NCI-H1694 (cell line): ENCODE results near the gene CCDC170.
A peak's percentile ranks its signal among the peaks of the same experiment; 100 is the strongest.
"Not testable (repeated sequence)": the region's sequence is repeated elsewhere in the genome, so short reads cannot be mapped to it uniquely, and the experiment has no call there.

Source experiments
- DNase-seq: peaks from one replicate; lab custom pipeline; 2025; lab: John Stamatoyannopoulos, UW

The CCDC170 gene, protein sequence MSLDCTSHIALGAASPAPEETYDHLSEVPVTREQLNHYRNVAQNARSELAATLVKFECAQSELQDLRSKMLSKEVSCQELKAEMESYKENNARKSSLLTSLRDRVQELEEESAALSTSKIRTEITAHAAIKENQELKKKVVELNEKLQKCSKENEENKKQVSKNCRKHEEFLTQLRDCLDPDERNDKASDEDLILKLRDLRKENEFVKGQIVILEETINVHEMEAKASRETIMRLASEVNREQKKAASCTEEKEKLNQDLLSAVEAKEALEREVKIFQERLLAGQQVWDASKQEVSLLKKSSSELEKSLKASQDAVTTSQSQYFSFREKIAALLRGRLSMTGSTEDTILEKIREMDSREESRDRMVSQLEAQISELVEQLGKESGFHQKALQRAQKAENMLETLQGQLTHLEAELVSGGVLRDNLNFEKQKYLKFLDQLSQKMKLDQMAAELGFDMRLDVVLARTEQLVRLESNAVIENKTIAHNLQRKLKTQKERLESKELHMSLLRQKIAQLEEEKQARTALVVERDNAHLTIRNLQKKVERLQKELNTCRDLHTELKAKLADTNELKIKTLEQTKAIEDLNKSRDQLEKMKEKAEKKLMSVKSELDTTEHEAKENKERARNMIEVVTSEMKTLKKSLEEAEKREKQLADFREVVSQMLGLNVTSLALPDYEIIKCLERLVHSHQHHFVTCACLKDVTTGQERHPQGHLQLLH

DNA sequence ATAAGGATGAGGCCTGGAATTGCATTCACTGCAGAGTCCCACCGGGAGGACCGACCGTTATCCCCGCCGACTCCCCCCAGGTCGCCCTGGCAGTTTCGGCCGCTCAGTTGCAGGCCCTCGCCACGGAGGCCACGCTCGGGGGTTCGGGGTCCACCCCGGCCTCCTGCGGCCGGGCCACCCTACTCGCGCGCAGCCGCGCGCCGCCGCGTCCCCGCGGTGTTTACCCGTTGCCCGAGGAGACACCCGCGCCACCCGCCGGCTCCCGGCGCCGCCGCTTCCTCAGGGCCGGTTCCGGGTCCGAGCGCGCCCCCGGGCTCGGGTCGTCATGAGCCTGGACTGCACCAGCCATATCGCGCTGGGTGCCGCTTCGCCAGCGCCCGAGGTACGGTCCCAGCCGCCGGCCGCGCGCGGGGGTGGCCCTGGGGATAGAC is at the start of gene CCDC170:
TSS of gene CCDC170 (plus strand) at position 214 of the 431 bp plus-strand sequence. CDS start at position 326, 112 bp downstream.
- no peak for DNase-seq

DNA sequence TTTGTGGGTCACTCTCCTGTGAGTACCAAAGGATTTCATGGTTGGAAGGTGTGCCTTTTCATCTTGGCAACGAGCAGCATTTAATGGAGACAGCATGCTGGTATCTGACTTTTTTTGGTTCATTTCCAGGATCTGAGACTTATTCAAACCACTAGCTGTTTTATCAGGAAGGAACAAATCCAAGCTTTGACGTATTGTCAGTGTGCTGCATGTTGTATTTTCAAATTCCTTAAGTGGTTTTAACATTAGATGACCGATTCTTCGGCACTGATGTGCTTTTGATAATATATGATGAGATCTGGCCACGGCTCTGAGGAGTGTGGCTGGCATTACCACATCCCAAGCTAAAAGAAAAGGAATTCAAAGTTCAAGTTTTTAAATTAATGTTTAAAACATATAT is 48.3 kb upstream of the CCDC170 start:
- DNase-seq = no peak

DNA sequence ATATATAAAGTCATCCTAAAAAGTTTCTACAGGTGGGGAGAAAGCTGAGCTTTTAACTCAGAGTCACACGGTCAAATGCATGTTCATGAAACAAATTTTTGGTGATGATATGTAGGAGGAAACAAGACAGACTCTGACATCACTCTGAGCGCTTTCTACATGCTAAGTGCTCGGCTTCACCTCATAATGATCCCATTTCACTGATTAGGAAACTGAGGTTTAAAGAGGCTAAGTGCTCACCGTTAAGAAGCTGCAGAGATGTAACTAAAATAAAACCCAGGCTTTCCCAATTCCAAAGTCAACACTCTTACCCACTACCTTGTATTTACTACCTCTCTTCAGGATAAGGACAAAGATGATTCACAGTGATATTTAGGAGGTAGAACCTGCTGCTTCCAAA is 46.6 kb upstream of the CCDC170 start:
- DNase-seq = no peak

DNA sequence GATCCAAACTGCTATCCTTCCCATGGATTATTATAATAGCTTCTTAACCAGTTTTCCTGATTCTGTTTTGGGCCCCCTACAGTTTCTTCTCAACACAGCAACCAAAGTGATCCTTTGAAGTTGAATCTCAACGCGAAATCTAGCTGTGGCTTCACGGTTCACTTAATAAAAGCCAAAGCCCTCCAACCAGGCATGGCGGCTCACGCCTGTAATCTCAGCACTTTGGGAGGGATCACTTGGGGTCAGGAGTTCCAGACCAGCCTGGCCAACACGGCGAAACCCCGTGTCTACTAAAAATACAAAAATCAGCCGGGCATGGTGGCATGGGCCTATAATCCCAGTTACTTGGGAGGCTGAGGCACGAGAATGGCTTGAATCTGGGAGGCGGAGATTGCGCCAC is 45.2 kb upstream of the CCDC170 start:
- DNase-seq = no peak

DNA sequence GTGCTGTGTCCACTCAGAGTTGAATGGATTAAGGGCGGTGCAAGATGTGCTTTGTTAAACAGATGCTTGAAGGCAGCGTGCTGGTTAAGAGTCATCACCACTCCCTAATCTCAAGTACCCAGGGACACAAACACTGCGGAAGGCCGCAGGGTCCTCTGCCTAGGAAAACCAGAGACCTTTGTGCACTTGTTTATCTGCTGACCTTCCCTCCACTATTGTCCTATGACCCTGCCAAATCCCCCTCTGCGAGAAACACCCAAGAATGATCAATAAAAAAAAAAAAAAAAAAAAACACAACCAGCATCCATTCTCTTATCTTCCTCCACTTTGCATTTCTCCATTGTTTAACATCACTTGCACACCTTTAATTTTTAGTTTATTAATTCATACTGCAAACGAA is 42.9 kb upstream of the CCDC170 start:
- DNase-seq = not testable (repeated sequence)

DNA sequence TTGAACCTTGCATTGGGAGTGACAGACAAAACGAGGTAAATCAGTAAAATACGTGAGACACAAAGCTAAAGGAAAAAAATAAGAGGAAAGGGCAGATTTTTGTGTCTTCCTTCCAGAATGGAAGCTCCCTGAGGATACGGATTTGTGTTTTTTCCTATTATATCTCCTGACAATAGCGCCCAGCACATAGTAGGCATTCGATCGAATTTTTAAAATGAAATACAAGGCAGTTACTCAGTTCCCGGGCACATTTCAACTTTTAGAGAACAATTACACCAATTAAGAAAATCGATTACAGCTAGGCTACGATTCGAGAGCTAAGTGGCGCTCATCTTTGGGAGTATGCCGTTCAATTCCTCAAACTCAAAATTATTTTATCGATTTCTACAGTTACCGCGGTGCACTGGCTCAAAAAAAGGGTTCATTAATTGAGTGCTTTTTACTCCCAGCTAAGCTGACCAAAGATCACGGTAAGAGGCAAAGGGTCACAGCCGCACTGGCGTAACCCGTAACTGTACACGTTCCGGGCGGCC is 42.3 kb upstream of the CCDC170 start:
- no peak for DNase-seq

DNA sequence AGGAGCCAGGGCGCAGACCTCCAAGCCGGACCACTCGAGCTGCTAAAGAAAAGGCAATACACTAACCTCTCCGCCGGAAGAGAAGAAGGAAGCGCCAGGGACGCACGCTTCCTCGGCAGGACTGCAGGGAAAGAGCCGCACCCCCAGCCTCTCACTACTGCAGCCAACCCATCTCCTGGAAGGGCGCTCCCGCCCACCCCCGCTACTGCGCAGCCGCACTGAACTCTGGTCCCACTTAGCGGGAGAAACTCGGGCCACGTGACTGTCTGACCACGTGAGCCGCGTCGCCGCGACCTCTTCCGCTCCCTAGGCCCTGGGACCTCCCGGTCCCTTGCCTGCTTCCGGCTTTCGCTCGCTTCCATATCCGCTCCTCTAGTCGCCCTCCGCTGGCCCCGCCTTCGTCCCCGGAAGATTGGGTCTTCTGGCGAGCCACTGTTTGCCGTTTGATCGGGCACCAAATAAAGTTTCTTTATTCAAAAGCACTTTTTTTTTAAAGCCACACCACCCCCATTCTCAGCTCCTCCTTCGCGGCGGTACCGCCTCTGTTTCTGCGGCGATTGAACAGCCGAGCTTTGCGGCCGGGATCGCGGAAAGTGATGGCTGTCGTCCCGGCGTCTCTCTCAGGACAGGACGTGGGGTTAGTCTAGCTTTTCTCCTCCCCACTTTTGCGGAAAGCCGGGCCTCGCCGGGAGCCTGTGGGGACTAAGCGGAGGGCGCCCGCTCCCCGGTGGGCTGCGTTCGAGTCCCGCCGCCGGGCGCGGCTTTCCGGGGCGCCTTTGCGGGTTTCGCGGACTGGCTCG is 41.7 kb upstream of the CCDC170 start, which contains the start of gene RMND1:
TSS of gene RMND1 (minus strand) at position 177 of the 800 bp plus-strand sequence. CDS start 6,315 bp downstream, outside the sequence.
- peak; percentile 97 for DNase-seq

DNA sequence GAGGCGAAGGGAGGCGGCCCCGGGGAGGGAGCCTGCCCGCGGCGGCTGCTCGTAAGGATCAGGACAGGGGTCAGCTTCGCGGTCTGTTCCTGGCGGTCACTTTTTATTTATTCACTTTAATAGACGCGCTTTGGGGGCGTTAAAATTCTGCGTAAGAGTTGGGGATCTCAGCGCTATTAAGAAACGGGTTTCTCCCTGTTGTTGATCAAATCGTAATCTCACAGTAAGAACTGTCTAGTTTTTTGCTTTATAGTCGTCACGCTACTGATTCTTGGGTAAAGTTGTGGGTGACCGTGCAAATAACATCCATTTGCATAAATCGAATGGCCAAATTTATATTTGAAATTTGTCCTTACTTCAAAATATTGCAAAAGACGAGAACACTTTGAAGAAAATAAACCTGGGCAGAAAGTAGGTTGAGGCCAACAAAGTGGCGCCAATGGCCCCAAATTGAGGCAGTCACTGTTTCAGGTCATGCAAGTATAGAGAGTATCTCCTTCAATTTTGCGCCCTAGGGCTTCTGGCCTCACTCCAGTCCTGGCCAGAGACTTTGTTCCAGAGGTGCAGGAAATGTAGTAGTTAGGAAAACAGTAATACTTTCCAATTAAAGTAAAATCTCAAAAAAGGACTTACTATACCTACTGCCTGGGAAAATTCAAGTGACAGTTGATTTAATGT is 40.9 kb upstream of the CCDC170 start:
- DNase-seq = no peak

DNA sequence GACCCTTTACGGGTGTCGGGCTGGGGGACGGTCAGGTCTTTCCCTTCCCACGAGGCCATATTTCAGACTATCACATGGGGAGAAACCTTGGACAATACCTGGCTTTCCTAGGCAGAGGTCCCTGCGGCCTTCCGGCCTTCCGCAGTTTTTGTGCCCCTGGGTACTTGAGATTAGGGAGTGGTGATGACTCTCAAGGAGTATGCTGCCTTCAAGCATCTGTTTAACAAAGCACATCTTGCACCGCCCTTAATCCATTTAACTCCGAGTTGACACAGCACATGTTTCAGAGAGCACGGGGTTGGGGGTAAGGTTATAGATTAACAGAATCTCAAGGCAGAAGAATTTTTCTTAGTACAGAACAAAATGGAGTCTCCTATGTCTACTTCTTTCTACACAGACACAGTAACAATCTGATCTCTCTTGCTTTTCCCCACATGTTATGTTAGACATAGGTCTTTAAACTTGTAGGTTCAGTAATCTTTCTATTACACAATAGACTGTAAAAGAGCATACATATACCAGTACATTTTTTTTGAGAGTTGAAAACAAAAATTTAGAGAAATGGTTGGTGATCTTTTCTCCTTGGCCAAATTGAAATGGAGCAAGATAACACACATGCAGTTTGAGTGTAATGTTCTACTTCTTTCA is 37.9 kb upstream of the CCDC170 start:
- DNase-seq = not testable (repeated sequence)

DNA sequence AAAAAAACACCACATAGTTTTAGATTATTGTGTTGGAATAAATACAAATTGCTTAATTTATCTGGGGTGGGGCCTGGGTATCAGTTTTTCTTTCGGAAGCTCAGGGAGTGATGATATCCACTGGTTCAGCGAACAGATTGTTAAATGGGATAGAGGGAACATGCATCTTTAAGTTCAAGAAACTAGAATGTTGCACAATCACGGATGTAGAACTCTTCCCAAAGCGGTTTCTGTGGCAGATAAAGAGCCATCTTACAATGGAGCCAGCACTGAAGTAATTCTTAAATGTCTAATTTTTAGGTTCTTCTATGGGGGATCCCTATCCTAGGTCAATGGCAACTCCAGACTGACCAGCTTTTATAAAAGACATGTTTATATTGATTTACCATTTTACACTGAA is 32.1 kb upstream of the CCDC170 start:
- no peak for DNase-seq

DNA sequence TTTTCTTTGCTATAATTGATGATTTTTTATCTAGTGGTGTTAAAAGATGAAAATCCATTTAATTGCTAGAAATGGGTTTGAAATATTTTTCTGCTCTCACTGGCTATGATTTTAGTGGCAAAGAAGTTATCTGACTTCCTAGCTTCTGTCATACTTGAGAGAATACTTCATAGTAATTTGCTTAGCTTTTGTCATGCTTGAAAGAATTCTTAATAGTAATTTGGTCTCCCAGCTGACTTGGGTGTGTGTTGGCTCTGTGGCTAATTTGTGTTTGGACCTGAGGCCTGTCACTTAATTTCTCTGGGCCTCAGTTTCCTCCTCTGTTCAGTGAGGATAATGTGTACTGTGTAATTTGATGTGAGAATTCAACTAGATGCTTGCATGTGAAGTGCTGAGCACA is 29.1 kb upstream of the CCDC170 start:
- no peak for DNase-seq

DNA sequence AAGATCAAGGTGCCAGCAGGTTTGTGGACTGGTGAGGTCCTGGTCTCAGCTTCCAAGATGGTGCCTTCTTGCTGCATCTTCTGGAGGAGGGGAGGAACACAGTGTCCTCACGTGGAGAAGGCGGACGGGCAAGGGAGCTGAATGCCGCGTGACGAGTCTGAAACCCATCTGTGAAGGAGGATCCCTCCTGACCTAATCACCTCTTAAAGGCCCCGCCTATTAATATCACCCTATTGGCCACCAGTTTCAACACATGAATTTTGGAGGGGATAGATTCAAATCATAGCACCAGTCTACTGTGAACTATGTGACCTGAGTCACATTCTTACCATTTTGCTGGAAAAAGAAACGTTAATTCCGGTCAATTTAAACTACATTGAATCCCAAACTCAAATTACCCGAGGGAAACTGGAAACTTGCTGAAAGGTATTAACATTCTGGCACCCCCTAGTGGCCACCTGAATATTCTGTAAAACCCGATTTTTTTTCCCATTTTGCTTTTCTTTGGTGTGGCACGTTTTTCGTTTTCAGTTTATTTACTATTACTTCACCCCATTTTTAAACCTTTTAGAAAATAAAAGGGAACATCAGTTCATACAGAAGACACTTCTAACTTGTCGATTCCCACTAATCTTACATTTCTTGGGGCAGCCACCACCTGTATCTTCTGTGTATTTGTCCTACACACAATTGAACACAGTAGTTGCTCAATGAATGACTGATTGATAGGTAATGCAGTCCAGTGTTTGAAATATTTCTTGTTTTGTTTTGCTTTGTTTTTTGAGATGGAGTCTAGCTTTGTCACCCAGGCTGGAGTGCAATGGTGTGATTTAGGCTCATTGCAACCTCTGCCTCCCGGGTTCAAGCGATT is 17.9 kb upstream of the CCDC170 start:
- peak; percentile 45 for DNase-seq

DNA sequence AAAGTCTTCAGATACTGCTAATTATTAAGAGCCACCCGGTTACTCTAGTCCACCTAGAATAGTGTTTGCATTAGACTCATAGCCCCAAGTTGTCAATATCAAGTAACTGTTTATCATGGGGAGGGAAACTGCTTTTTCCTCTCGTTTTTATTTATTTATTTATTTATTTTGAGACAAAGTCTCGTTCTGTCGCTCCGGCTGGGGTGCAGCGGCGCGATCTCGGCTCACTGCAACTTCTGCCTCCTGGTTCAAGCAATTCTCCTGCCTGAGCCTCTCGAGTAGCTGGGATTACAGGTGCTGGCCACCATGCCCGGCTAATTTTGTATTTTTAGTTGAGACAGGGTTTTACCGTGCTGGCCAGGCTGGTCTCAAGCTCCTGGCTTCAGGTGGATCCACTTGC is 16.1 kb upstream of the CCDC170 start:
- DNase-seq = no peak

DNA sequence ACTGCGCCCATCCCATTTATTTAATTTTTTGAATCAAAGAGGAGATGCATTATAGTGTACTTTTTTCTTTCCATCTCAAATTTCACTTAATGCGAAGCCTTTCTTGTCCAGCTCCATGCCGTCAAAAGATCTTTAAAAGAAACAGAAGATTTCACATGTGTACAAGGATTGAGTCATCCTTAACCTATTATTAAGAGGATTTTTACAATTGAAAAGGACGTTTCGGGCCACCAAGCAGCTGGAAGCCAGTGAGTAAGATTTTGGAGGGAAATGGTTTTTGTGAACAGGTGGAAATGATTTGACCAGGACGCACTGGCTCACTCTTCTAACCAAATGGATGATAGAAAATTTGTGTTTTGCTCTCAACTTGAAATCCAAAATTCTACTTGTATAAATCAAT is 15.1 kb upstream of the CCDC170 start:
- DNase-seq = no peak

DNA sequence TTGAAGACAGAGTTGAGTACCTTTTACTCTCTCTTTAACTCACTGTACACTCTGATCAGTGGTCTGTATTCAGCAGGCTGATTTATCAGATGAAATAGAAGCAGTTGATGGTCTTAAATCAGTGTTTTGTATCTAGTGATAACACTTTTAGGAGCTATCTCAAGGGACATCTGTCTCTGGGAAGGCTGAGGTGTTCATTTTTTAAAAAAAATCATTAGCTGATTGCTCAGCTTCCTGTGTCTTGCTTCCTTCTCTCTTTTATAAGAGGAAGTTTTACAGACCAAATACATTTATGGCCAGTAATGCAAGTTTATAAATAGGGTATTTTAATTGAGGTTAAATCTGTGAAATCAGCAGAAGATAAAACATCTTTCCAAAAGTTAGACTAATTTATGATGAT is 12.0 kb upstream of the CCDC170 start:
- no peak for DNase-seq

DNA sequence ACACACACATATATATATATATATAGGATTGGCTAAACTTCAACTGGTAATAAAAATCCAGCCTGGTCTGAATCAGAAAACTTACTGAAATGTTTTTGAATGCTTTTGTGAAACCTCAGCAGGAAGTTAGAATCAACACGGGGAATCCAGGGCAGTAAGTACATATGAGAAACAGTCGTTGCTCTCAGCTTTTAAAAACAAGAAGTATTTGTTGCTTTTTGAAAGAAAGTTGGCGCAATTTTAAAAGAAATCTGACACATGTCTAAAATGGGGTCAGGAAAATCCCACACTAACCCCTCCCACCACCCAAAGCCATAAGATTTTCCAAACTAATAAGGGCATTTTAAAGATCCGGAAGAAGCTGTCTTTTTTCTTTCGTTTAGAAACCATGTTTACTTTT is 11.5 kb upstream of the CCDC170 start:
- no peak for DNase-seq

DNA sequence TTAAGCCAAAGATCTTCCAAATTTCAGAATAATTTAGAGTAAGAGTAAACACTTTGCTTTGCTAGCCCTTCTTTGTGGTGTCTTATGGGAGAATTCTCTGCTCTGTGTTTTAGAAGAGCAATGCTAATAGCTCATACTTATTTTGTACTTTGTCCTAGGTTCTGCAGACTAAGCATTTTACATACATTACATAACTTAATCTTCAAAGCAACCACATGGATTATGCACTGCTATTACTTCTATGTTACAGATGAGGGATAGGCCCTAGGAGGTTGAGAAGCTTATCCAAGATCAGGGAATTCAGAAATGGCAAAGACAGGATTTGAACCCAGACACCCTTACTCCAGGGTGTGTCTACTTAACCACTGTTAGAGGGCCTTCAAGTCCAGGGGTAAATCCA is 9.8 kb upstream of the CCDC170 start:
- DNase-seq = no peak

DNA sequence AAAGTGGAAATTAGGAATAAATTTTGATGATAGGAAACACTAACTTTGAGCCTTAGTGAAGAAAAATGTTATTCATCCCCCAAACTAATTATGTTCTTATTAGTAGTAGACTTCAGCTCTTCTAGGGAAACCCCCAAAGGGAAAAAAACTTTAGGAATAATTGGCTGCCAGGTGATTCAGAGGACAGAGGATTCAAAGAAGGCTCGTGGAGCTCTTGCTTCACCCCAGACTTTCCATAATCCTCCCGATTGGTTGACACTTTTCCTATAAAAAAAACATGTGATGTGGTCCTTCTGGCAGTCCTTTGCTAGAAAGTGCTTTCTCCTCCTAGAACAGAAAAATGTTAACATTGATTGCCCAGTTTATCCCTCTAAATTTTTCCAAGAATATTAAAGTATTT is 5.6 kb upstream of the CCDC170 start:
- no peak for DNase-seq

DNA sequence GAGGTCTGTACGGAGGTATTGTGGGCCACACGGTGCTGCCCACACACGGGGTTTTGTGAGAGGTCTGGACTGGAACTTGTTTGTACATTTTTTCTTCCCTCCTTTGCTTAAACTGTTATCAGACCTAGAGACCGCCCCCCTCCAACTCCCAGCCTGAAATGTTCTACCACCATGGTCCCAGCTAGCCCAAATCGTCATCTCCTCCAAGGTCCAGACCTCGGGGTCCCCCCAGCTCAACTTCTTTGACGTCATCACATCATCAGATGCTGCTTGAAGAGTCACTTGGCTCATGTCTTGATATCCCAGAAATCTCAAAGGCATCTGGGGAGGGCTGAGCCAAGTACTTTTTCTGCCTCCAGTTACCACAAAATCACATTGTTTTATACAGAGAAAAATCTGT is 2.8 kb upstream of the CCDC170 start:
- no peak for DNase-seq

DNA sequence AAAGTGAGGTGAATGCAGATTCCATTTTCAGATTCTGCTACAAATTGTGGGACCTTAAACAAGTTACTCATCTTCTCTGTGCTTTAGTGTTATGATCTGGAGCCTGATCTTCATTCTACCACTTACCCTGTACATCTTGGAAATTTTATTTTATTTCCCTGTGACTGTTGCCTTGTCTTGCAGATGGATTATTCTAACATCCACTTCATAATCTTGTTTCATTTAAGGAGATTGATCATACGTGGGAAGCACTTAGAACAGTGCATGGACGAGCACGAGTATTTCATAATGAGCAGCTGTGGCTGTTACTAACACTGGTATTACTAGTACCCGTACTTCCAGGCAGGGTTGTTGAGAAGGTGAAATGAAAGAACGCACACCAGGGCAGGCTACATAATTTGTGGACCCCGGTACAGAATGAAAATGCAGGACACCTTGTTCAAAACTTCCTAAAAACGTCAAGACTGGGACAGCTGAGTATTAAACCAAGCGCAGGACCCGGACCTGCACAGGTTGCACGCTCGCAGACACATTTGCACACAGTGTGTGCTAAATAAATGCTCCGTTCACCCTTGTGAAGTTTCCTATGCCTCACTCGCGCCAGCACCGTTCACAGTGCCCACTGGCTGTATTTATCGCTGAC is 535 bp upstream of the CCDC170 start:
- no peak for DNase-seq
